ENCODE results near the gene MAVS. TPM values are rescaled to one million over a fixed set of nuclear protein-coding genes. Genes with fewer than 3 reads are reported as not detected.

MAVS gene
- total RNA-seq, 1 experiment from 2014 or later: 32.3 TPM

GRCh38 chr20:3811467-3812258, 35.0 kb upstream of the MAVS start:
- no peaks in the 10 kb centered on the region for H3K27me3 ChIP-seq (ENCODE audit: control insufficient read depth, insufficient read depth, low read length)
- intact Hi-C loops (cut with micrococcal nuclease; ENCODE audit: unreplicated experiment) (no loop called here), in situ Hi-C loops (cut with HindIII; ENCODE audit: low pct_unique_long_range_greater_than_20kb, low sequenced_read_pairs) (no loop called here)
- peak; percentile 76 for ATAC-seq
- ChIA-PET POLR2A (interaction anchor here (0.6 kb wide), 1 partner anchor 312 kb away, joined by 3 read pairs; no protein-coding TSS in a partner anchor), CTCF (interaction anchor here (0.6 kb wide), 1 partner anchor 1801 kb away, joined by 3 read pairs; no protein-coding TSS in a partner anchor)
- H3K9me3 ChIP-seq (ENCODE audit: control insufficient read depth, insufficient read depth, low read depth, low read length): no peaks in the 10 kb centered on the region
- no TSS peak for BruUV-seq (replicated peaks)
- H3K4me1 ChIP-seq (ENCODE audit: control insufficient read depth, insufficient read depth, low read length): peaks cover 57% of the 10 kb centered on the region
- H3K4me3 ChIP-seq (ENCODE audit: low read depth in 2 of 2, low read length in 2 of 2): peak overlapping the region; percentile 40 to 60
- peak; percentile 92 for DNase-seq (ENCODE audit: low read depth, low spot score)
- H3K36me3 ChIP-seq (ENCODE audit: control insufficient read depth, insufficient read depth, low read length): no peaks in the 10 kb centered on the region
- TF ChIP-seq POLR2AphosphoS5 (IDR thresholded peaks at IDR 0.05; ENCODE audit: low read depth, low read length): peak; percentile 94
- peak; percentile 85 for TF ChIP-seq TCF7L2 (IDR thresholded peaks at IDR 0.05; ENCODE audit: low read depth, low read length)
- TF ChIP-seq SIN3A (IDR thresholded peaks at IDR 0.05; ENCODE audit: borderline replicate concordance, insufficient read depth, low read depth, low read length): peak; percentile 67; the same call in 1 of the 2 replicates
- TF ChIP-seq REST (IDR thresholded peaks at IDR 0.05; ENCODE audit: insufficient read depth in 1 of 2, low read depth in 2 of 2, low read length in 1 of 2): peak in 1 of 2 experiments; percentile 48; a peak in 1 of 4 replicates
- TF ChIP-seq, protein P1, sequence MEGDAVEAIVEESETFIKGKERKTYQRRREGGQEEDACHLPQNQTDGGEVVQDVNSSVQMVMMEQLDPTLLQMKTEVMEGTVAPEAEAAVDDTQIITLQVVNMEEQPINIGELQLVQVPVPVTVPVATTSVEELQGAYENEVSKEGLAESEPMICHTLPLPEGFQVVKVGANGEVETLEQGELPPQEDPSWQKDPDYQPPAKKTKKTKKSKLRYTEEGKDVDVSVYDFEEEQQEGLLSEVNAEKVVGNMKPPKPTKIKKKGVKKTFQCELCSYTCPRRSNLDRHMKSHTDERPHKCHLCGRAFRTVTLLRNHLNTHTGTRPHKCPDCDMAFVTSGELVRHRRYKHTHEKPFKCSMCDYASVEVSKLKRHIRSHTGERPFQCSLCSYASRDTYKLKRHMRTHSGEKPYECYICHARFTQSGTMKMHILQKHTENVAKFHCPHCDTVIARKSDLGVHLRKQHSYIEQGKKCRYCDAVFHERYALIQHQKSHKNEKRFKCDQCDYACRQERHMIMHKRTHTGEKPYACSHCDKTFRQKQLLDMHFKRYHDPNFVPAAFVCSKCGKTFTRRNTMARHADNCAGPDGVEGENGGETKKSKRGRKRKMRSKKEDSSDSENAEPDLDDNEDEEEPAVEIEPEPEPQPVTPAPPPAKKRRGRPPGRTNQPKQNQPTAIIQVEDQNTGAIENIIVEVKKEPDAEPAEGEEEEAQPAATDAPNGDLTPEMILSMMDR (IDR thresholded peaks at IDR 0.05): no peak
- peak overlapping the region; percentile 86 for H3K27ac ChIP-seq (ENCODE audit: low read length)

DNA sequence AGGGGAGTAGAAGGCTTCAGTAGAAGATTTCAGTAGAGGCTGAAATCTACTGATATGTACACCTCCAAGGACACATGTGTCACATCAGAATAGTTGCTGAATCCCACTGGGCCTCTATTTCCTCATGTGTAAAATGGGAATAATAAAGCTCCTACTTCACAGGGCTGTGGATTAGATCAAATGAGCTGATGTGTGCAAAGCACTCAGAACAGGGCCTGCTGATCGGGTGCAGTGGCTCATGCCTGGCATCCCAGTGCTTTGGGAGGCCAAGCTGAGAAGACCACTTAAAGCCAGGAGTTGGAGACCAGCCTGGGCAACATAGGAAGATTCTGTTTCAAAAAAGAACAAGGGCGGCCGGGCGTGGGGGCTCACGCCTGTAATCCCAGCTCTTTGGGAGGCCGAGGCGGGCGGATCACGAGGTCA, 34.4 kb upstream of the MAVS start:
- no peak for ATAC-seq
- Histone ChIP-seq H3K4me3 (ENCODE audit: low read depth in 2 of 2, low read length in 2 of 2) (no peak overlapping the region), H3K9me3 (ENCODE audit: control insufficient read depth, insufficient read depth, low read depth, low read length) (no peaks in the 10 kb centered on the region), H3K4me1 (ENCODE audit: control insufficient read depth, insufficient read depth, low read length) (peaks cover 51% of the 10 kb centered on the region), H3K27me3 (ENCODE audit: control insufficient read depth, insufficient read depth, low read length) (no peaks in the 10 kb centered on the region), H3K36me3 (ENCODE audit: control insufficient read depth, insufficient read depth, low read length) (no peaks in the 10 kb centered on the region), H3K27ac (ENCODE audit: low read length) (peak overlapping the region; percentile 86)
- in situ Hi-C loops (cut with HindIII; ENCODE audit: low pct_unique_long_range_greater_than_20kb, low sequenced_read_pairs): no loop called here
- intact Hi-C loops (cut with micrococcal nuclease; ENCODE audit: unreplicated experiment): no loop called here
- CTCF ChIA-PET: interaction anchor here (0.6 kb wide), 1 partner anchor 1801 kb away, joined by 3 read pairs; no protein-coding TSS in a partner anchor
- BruUV-seq (replicated peaks): no TSS peak
- POLR2A ChIA-PET: no interaction called here
- TF ChIP-seq REST (IDR thresholded peaks at IDR 0.05; ENCODE audit: insufficient read depth in 1 of 2, low read depth in 2 of 2, low read length in 1 of 2) (no peak), POLR2AphosphoS5 (IDR thresholded peaks at IDR 0.05; ENCODE audit: low read depth, low read length) (no peak), TCF7L2 (IDR thresholded peaks at IDR 0.05; ENCODE audit: low read depth, low read length) (no peak), SIN3A (IDR thresholded peaks at IDR 0.05; ENCODE audit: borderline replicate concordance, insufficient read depth, low read depth, low read length) (no peak)
- TF ChIP-seq, protein P1 (IDR thresholded peaks at IDR 0.05): no peak
- no peak for DNase-seq (ENCODE audit: low read depth, low spot score)

Data from Panc1 (cell line).